ENCODE results near the gene CA10.

The CA10 gene

GRCh38 chr17:52149626-52150025 is 8.9 kb downstream of the CA10 start:
- Histone ChIP-seq H3K9me2 (replicated peaks; ENCODE audit: low read depth, low read length) (no peaks in the 10 kb centered on the region), H3K4me1 (ENCODE audit: insufficient read depth, low read length, poor library complexity, severe bottlenecking) (peaks cover 2% of the 10 kb centered on the region), H2AFZ (ENCODE audit: low read length) (no peak overlapping the region), H4K20me1 (ENCODE audit: insufficient read depth, low read length, poor library complexity, severe bottlenecking) (no peaks in the 10 kb centered on the region), H3K79me2 (ENCODE audit: insufficient read depth, low read length) (no peaks in the 10 kb centered on the region), H3F3A (ENCODE audit: low read depth) (no peaks in the 10 kb centered on the region), H3K9ac (ENCODE audit: low read depth, low read length, poor library complexity, severe bottlenecking) (no peak overlapping the region), H3K4me2 (ENCODE audit: low read depth, low read length, poor library complexity, severe bottlenecking) (no peak overlapping the region), H3K36me3 (ENCODE audit: insufficient read depth, low read length) (no peaks in the 10 kb centered on the region), H3K4me3 (ENCODE audit: low read length, poor library complexity, severe bottlenecking) (no peak overlapping the region), H3K9me3 (ENCODE audit: insufficient read depth, low read depth, low read length) (no peaks in the 10 kb centered on the region), H3K27me3 (ENCODE audit: insufficient read depth, low read length, poor library complexity, severe bottlenecking) (no peaks in the 10 kb centered on the region)
- TF ChIP-seq CTCF (conservative IDR thresholded peaks at IDR 0.05; ENCODE audit: low read length) (no peak), EZH2phosphoT487 (IDR thresholded peaks at IDR 0.05; ENCODE audit: borderline replicate concordance) (no peak)

GRCh38 chr17:52148969-52149351 is 9.6 kb downstream of the CA10 start:
- H3F3A ChIP-seq (ENCODE audit: low read depth): no peaks in the 10 kb centered on the region
- H3K36me3 ChIP-seq (ENCODE audit: insufficient read depth, low read length): no peaks in the 10 kb centered on the region
- H3K4me1 ChIP-seq (ENCODE audit: insufficient read depth, low read length, poor library complexity, severe bottlenecking): peaks cover 2% of the 10 kb centered on the region
- H3K27me3 ChIP-seq (ENCODE audit: insufficient read depth, low read length, poor library complexity, severe bottlenecking): no peaks in the 10 kb centered on the region
- no peak for TF ChIP-seq EZH2phosphoT487 (IDR thresholded peaks at IDR 0.05; ENCODE audit: borderline replicate concordance)
- TF ChIP-seq CTCF (conservative IDR thresholded peaks at IDR 0.05; ENCODE audit: low read length): no peak
- H4K20me1 ChIP-seq (ENCODE audit: insufficient read depth, low read length, poor library complexity, severe bottlenecking): no peaks in the 10 kb centered on the region
- no peak overlapping the region for H2AFZ ChIP-seq (ENCODE audit: low read length)
- no peak overlapping the region for H3K9ac ChIP-seq (ENCODE audit: low read depth, low read length, poor library complexity, severe bottlenecking)
- no peaks in the 10 kb centered on the region for H3K79me2 ChIP-seq (ENCODE audit: insufficient read depth, low read length)
- no peaks in the 10 kb centered on the region for H3K9me2 ChIP-seq (replicated peaks; ENCODE audit: low read depth, low read length)
- H3K9me3 ChIP-seq (ENCODE audit: insufficient read depth, low read depth, low read length): no peaks in the 10 kb centered on the region
- H3K4me2 ChIP-seq (ENCODE audit: low read depth, low read length, poor library complexity, severe bottlenecking): no peak overlapping the region
- no peak overlapping the region for H3K4me3 ChIP-seq (ENCODE audit: low read length, poor library complexity, severe bottlenecking)

- Histone ChIP-seq H3K4me2 (ENCODE audit: low read depth, low read length, poor library complexity, severe bottlenecking) (no peak overlapping the region), H2AFZ (ENCODE audit: low read length) (no peak overlapping the region), H3F3A (ENCODE audit: low read depth) (no peaks in the 10 kb centered on the region), H3K36me3 (ENCODE audit: insufficient read depth, low read length) (no peaks in the 10 kb centered on the region), H3K9ac (ENCODE audit: low read depth, low read length, poor library complexity, severe bottlenecking) (no peak overlapping the region), H3K79me2 (ENCODE audit: insufficient read depth, low read length) (no peaks in the 10 kb centered on the region), H3K9me2 (replicated peaks; ENCODE audit: low read depth, low read length) (no peaks in the 10 kb centered on the region), H4K20me1 (ENCODE audit: insufficient read depth, low read length, poor library complexity, severe bottlenecking) (no peaks in the 10 kb centered on the region), H3K27me3 (ENCODE audit: insufficient read depth, low read length, poor library complexity, severe bottlenecking) (no peaks in the 10 kb centered on the region), H3K4me1 (ENCODE audit: insufficient read depth, low read length, poor library complexity, severe bottlenecking) (peaks cover 2% of the 10 kb centered on the region), H3K4me3 (ENCODE audit: low read length, poor library complexity, severe bottlenecking) (no peak overlapping the region), H3K9me3 (ENCODE audit: insufficient read depth, low read depth, low read length) (no peaks in the 10 kb centered on the region)
- TF ChIP-seq EZH2phosphoT487 (IDR thresholded peaks at IDR 0.05; ENCODE audit: borderline replicate concordance) (no peak), CTCF (conservative IDR thresholded peaks at IDR 0.05; ENCODE audit: low read length) (no peak)
Measured at GRCh38 chr17:52148288-52148968, 10.1 kb downstream of the CA10 start.
